ENCODE results near the gene ALK. TPM values are rescaled to one million over a fixed set of nuclear protein-coding genes. Genes with fewer than 3 reads are reported as not detected.
"Not testable (repeated sequence)": the region's sequence is repeated elsewhere in the genome, so short reads cannot be mapped to it uniquely, and the experiment has no call there.

Gene ALK
- total RNA-seq, 2 donors from 2014 or later = not detected

GRCh38 chr2:29261003-29261402, 660.4 kb downstream of the ALK start:
- Mint-ChIP-seq H3K4me1 (ENCODE audit: low read depth in 2 of 2) (no peaks in the 10 kb centered on the region), H3K27ac (no peak overlapping the region), H3K27me3 (peaks cover 34 to 39% of the 10 kb centered on the region in 2 donors), H3K9me3 (no peaks in the 10 kb centered on the region), H3K36me3 (no peaks in the 10 kb centered on the region), H3K4me3 (peak overlapping the region; percentile 23)
- no peak for ATAC-seq
- DNase-seq (ENCODE audit: low spot score) = no peak

GRCh38 chr2:29260142-29260772, 661.1 kb downstream of the ALK start:
- Mint-ChIP-seq H3K4me3 (no peak overlapping the region), H3K4me1 (ENCODE audit: low read depth in 2 of 2) (no peaks in the 10 kb centered on the region), H3K27ac (no peak overlapping the region), H3K9me3 (no peaks in the 10 kb centered on the region), H3K36me3 (no peaks in the 10 kb centered on the region), H3K27me3 (peaks cover 38 to 39% of the 10 kb centered on the region in 2 donors)
- ATAC-seq = no peak
- DNase-seq (ENCODE audit: low spot score) = no peak

GRCh38 chr2:29259221-29259620, 662.2 kb downstream of the ALK start:
- DNase-seq (ENCODE audit: low spot score) (no peak), ATAC-seq (no peak)
- Mint-ChIP-seq H3K27ac (no peak overlapping the region), H3K4me3 (no peak overlapping the region), H3K27me3 (peaks cover 38 to 39% of the 10 kb centered on the region in 2 donors), H3K36me3 (no peaks in the 10 kb centered on the region), H3K9me3 (no peaks in the 10 kb centered on the region), H3K4me1 (ENCODE audit: low read depth in 2 of 2) (no peaks in the 10 kb centered on the region)

DNA sequence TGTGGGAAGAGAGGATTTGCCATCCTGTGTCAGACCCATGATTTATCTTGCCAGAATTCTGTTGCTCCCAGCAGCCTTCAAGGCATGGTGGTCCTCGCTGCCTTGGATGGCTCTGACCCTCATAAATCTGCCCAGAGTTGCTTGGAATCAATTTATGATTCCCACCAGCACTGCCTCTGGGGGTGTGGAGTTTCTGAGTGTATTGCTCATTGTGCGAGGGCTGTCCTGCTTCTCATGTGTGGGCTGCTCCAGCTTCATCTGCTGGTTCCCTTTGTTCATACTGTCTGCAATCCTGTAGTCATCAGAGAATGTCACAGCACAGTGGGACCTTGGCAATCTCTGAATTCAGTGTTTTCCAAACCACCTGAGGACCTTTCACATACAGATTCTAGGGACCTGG, 666.4 kb downstream of the ALK start:
- Mint-ChIP-seq H3K9me3 (no peaks in the 10 kb centered on the region), H3K27me3 (peaks cover 19 to 20% of the 10 kb centered on the region in 2 donors), H3K4me1 (ENCODE audit: low read depth in 2 of 2) (no peaks in the 10 kb centered on the region), H3K27ac (no peak overlapping the region), H3K36me3 (no peaks in the 10 kb centered on the region), H3K4me3 (no peak overlapping the region)
- DNase-seq (ENCODE audit: low spot score) (no peak), ATAC-seq (no peak)

DNA sequence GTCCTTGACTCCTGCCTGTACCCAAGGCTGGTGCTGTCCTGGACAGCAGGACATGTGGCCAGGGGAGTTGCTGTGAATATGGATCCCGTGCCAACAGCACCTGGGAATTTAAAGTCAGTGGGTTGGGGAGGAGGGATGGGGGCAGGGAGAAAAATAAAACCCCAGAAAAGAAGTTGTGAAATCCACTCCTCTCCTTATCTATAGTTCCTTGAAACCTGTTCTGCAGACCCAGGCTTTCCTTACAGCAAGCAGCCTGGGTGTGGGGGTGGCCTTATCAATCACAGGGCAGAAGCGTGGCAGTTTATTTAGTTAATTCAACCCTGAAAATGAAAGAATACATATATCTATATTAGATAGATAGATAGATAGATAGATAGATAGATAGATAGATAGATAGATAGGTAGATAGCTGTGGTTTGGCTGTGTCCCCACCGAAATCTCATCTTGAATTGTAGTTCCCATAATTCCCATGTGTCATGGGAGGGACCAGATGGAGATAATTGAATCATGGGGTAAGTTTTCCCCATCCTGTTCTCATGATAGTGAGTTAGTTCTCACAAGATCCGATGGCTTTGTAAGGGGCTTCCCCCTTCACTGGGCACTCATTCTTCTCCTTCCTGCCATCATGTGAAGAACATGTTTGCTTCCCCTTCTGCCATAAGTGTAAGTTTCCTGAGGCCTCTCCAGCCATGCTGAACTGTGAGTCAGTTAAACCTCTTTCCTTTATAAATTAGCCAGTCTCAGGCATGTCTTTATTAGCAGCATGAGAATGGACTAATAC, 667.7 kb downstream of the ALK start:
- not testable (repeated sequence) for DNase-seq (ENCODE audit: low spot score); H3K4me1 Mint-ChIP-seq (ENCODE audit: low read depth in 2 of 2); H3K27ac Mint-ChIP-seq; H3K9me3 Mint-ChIP-seq; H3K36me3 Mint-ChIP-seq; ATAC-seq; H3K4me3 Mint-ChIP-seq
- H3K27me3 Mint-ChIP-seq = peaks cover 12 to 17% of the 10 kb centered on the region in 2 donors

DNA sequence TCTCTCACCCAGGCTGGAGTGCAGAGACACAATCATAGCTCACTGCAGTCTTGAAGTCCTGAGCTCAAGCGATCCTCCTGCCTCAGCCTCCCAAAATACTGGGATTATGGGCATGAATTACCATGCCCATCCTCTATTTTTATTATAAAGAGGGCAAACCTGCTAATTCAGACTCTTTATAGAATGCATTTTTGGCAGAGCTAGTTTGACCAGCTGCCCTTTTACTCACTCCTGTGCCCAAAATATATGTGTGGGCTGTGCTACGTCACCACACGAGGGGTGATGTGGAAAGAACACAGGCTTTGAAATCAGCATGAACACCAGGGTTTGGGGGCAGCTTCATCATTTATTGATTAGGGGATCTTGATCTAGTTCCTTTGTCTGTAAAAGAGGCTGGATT, 668.4 kb downstream of the ALK start:
- H3K9me3 Mint-ChIP-seq = no peaks in the 10 kb centered on the region
- H3K36me3 Mint-ChIP-seq = no peaks in the 10 kb centered on the region
- H3K27ac Mint-ChIP-seq = no peak overlapping the region

DNA sequence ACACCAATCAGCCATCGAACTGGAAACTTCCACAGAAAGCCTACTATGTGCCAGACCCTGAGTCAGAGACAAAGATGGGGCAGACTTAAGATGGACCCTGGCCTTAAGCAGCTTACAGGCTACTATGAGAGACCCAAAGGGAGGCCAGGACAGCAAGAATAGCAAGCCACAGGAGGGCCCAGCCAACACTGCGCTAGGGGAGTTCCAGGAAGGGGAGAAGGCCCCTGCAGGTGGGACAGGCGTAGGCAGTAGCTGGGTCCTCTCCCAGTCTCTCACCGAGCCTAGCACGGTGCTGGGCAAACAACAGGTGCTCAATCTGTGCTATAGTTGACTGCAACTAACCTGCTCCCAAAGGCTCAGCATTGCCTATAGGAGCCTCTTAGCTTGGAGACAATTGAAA, 670.0 kb downstream of the ALK start:
- Mint-ChIP-seq H3K27me3 (peaks cover under 1 to 8% of the 10 kb centered on the region in 2 donors), H3K9me3 (no peaks in the 10 kb centered on the region), H3K27ac (no peak overlapping the region), H3K4me3 (no peak overlapping the region), H3K4me1 (ENCODE audit: low read depth in 2 of 2) (no peaks in the 10 kb centered on the region), H3K36me3 (no peaks in the 10 kb centered on the region)
- DNase-seq (ENCODE audit: low spot score) = no peak
- ATAC-seq = no peak

More for the DNA sequence above, 668.4 kb downstream of the ALK start:
- ATAC-seq (no peak), DNase-seq (ENCODE audit: low spot score) (no peak)
- no peaks in the 10 kb centered on the region for H3K4me1 Mint-ChIP-seq (ENCODE audit: low read depth in 2 of 2)
- no peak overlapping the region for H3K4me3 Mint-ChIP-seq
- peaks cover 12 to 16% of the 10 kb centered on the region in 2 donors for H3K27me3 Mint-ChIP-seq

DNA sequence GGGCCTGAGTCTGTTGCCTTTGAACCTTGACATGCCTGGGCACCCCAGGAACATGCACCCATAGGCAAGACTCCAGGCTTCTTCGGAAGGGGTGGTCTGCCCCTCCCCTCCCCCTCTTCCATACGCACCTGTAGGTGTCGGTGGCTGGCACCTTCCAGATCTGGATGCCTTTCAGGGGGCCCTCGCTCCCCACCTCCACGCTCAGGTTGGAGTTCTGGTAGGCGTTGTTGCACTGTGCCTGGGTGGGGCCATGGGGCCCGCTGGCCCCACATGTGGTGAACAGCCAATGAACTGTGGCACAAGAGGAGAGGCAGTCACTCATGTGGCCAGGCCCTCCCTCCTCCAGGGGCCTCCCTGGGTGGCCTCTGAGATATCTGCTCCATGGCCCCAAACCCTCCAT, 670.4 kb downstream of the ALK start:
- ATAC-seq (no peak), DNase-seq (ENCODE audit: low spot score) (no peak)
- H3K27ac Mint-ChIP-seq = no peak overlapping the region
- no peaks in the 10 kb centered on the region for H3K36me3 Mint-ChIP-seq
- no peaks in the 10 kb centered on the region for H3K4me1 Mint-ChIP-seq (ENCODE audit: low read depth in 2 of 2)
- H3K9me3 Mint-ChIP-seq = no peaks in the 10 kb centered on the region
- peaks cover 0 to 8% of the 10 kb centered on the region in 2 donors for H3K27me3 Mint-ChIP-seq
- no peak overlapping the region for H3K4me3 Mint-ChIP-seq

DNA sequence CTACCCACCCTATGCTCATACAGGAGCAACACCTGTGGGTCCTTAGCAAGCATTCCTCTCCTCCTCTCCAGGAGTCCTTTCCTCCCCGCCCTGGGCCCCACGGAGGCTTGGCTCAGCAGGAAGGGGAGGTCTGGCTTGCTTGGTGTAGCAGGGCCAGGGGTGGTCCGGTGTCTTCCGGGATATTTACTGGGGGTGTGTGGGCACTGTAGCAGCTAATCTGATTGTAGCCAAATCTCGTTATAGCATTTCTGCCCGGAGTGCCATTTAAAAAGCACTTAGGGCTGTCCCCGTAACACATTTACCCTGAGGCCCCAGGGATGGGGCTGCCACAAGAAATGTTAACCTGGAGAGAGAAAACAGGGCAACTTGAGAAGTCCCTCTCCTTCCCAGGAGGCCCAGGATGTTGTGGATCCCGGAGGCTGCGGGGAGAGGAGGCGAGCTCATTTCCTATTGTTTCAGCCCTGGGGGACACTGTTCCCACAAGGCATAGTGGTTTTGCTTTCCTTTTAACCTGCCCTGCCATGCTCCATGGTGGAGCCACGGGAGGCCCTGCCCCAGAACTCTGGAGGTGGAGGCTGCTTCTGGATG, 671.6 kb downstream of the ALK start:
- Mint-ChIP-seq H3K9me3 (no peaks in the 10 kb centered on the region), H3K36me3 (no peaks in the 10 kb centered on the region), H3K4me1 (ENCODE audit: low read depth in 2 of 2) (no peaks in the 10 kb centered on the region), H3K4me3 (no peak overlapping the region), H3K27ac (no peak overlapping the region), H3K27me3 (peaks cover 0 to 4% of the 10 kb centered on the region in 2 donors)
- ATAC-seq (no peak), DNase-seq (ENCODE audit: low spot score) (no peak)

- H3K27me3 Mint-ChIP-seq = no peaks in the 10 kb centered on the region
- no peaks in the 10 kb centered on the region for H3K4me1 Mint-ChIP-seq (ENCODE audit: low read depth in 2 of 2)
- H3K36me3 Mint-ChIP-seq = no peaks in the 10 kb centered on the region
- H3K9me3 Mint-ChIP-seq = no peaks in the 10 kb centered on the region
- no peak overlapping the region for H3K4me3 Mint-ChIP-seq
- H3K27ac Mint-ChIP-seq = no peak overlapping the region
- no peak for ATAC-seq
- no peak for DNase-seq (ENCODE audit: low spot score)
Observed at GRCh38 chr2:29247336-29247914, 674.0 kb downstream of the ALK start.

GRCh38 chr2:29246383-29247300, 674.7 kb downstream of the ALK start:
- peak; percentile 22 to 52 for ATAC-seq
- Mint-ChIP-seq H3K36me3 (no peaks in the 10 kb centered on the region), H3K9me3 (no peaks in the 10 kb centered on the region), H3K27me3 (no peaks in the 10 kb centered on the region), H3K4me3 (no peak overlapping the region), H3K27ac (no peak overlapping the region), H3K4me1 (ENCODE audit: low read depth in 2 of 2) (no peaks in the 10 kb centered on the region)
- no peak for DNase-seq (ENCODE audit: low spot score)

DNA sequence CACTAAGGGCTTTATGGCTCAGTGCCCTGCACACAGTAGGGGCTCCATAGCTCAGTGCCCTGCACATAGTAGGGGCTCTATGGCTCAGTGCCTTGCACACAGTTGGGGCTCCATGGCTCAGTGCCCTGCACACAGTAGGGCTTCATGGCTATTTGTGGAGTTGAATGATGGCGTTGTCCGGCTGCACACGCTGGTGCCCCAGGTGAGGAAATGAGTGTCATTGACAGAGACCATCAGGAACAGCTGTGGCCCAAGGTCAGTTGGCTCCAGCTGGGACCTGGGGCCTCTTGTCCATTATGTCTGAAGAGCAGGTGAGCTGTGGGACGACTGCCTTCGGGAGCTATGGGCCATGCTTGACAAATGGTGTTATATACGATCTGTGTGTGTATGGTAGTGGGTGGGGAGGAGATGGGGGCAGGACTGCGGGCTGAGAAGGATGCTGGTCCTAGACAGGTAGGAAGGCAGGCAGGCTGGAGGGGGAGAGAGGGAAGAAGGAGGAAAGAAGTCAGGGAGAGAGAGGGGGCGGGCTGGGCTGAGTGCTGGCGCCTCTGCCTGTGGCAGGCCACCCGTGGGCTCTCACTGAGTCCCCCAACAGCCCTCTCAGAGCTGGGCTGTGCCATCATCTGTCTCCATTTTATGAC, 675.5 kb downstream of the ALK start:
- Mint-ChIP-seq H3K27me3 (peaks cover 0 to 6% of the 10 kb centered on the region in 2 donors), H3K4me1 (ENCODE audit: low read depth in 2 of 2) (no peaks in the 10 kb centered on the region), H3K27ac (no peak overlapping the region), H3K9me3 (no peaks in the 10 kb centered on the region), H3K4me3 (no peak overlapping the region), H3K36me3 (no peaks in the 10 kb centered on the region)
- no peak for DNase-seq (ENCODE audit: low spot score)
- no peak for ATAC-seq

Measured in natural killer cell treated with Interleukin-12 subunit alpha and Interleukin-12 subunit beta and Interleukin-15 and Interleukin-18, amount 100 ng/mL, for 72 hours (primary cell).